ENCODE measurements around the gene LRRC27. TPM values are rescaled to one million over a fixed set of nuclear protein-coding genes. Genes with fewer than 3 reads are reported as not detected.
"Not testable (repeated sequence)": the region's sequence is repeated elsewhere in the genome, so short reads cannot be mapped to it uniquely, and the experiment has no call there.

The LRRC27 gene
- total and polyA plus RNA-seq, 7 experiments from 2014 or later: 1.8 to 10.8 (median 6.0) TPM

DNA sequence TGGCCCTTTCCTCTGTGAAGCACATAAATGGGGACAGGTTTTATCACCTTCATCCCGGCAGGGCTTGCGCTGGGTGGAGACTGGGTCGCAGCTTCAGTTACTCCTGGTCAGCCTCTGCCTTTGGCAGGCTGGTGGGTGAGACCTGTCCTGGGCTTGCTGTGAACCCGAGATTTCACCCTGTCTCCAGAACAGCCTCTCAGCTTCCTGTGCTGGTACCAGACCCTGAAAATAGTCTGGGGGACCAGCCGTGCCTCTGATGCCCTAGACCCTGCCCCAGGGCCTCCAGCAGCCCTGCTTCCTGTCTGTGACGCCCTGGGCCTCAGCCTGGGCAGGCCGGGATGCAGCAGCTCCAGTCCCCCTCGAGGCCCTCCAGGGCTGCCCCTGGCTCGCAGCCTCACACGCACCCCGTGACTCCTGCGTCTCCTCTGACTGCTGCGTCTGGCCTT is 51.8 kb downstream of the LRRC27 start:
- DNase-seq: no peak
- Histone ChIP-seq H3K36me3 (ENCODE audit: control insufficient read depth in 2 of 3, insufficient read depth in 3 of 3, low read length in 3 of 3) (no peaks in the 10 kb centered on the region), H3K27me3 (ENCODE audit: control insufficient read depth in 2 of 2, insufficient read depth in 2 of 2, low read length in 2 of 2) (no peaks in the 10 kb centered on the region), H3K4me3 (ENCODE audit: low read length) (no peak overlapping the region), H3K27ac (ENCODE audit: low read depth, low read length) (no peak overlapping the region), H3K9me3 (ENCODE audit: control insufficient read depth in 2 of 3, low read length in 3 of 3) (no peaks in the 10 kb centered on the region), H3K4me1 (ENCODE audit: control insufficient read depth in 2 of 2, insufficient read depth in 2 of 2, low read length in 2 of 2) (peaks cover 5 to 6% of the 10 kb centered on the region in 2 donors)
- H3K4me3 Mint-ChIP-seq: no peak overlapping the region
- CTCF ChIA-PET: no interaction called here
- intact Hi-C loops (cut with micrococcal nuclease): loop anchor here in 1 of 2 donors (2.0 kb wide), 1 partner anchor 255 kb away; no protein-coding TSS in a partner anchor
- peaks cover 0 to 7% (median 0%) of the 10 kb centered on the region in 11 donors for H3K9me3 Mint-ChIP-seq
- peaks cover 0 to 4% (median 0%) of the 10 kb centered on the region in 5 donors for H3K36me3 Mint-ChIP-seq
- H3K27me3 Mint-ChIP-seq: peaks cover 0 to 4% (median 0%) of the 10 kb centered on the region in 5 donors
- peak overlapping the region in 3 of 9 donors; percentile 28 to 56 (median 49) for H3K27ac Mint-ChIP-seq
- no peak for ATAC-seq
- POLR2A ChIA-PET: no interaction called here
- H3K4me1 Mint-ChIP-seq: peaks cover 6 to 24% (median 13%) of the 10 kb centered on the region in 7 donors

- Histone ChIP-seq H3K4me3 (ENCODE audit: low read length) (no peak overlapping the region), H3K4me1 (ENCODE audit: control insufficient read depth in 2 of 2, insufficient read depth in 2 of 2, low read length in 2 of 2) (peaks cover 5 to 6% of the 10 kb centered on the region in 2 donors), H3K27ac (ENCODE audit: low read depth, low read length) (no peak overlapping the region), H3K9me3 (ENCODE audit: control insufficient read depth in 2 of 3, low read length in 3 of 3) (no peaks in the 10 kb centered on the region), H3K27me3 (ENCODE audit: control insufficient read depth in 2 of 2, insufficient read depth in 2 of 2, low read length in 2 of 2) (no peaks in the 10 kb centered on the region), H3K36me3 (ENCODE audit: control insufficient read depth in 2 of 3, insufficient read depth in 3 of 3, low read length in 3 of 3) (no peaks in the 10 kb centered on the region)
- Mint-ChIP-seq H3K4me1 (peaks cover 6 to 24% (median 13%) of the 10 kb centered on the region in 7 donors), H3K9me3 (peaks cover 0 to 4% (median 0%) of the 10 kb centered on the region in 11 donors), H3K4me3 (no peak overlapping the region), H3K27ac (peak overlapping the region in 6 of 9 donors; percentile 10 to 86 (median 36)), H3K27me3 (no peaks in the 10 kb centered on the region), H3K36me3 (no peaks in the 10 kb centered on the region)
- ATAC-seq (no peak), DNase-seq (no peak)
- intact Hi-C loops (cut with micrococcal nuclease): loop anchor here in 1 of 2 donors (5.0 kb wide), 1 partner anchor 252 kb away; no protein-coding TSS in a partner anchor
- ChIA-PET CTCF (interaction anchor here (0.7 to 1.8 kb wide), 2 partner anchors 62 to 74 kb away, joined by 3 to 6 read pairs; no protein-coding TSS in a partner anchor), POLR2A (interaction anchor here (1.3 kb wide), 1 partner anchor 62 kb away, joined by 5 read pairs; no protein-coding TSS in a partner anchor)
Observed at GRCh38 chr10:132384618-132385388, 52.8 kb downstream of the LRRC27 start.

DNA sequence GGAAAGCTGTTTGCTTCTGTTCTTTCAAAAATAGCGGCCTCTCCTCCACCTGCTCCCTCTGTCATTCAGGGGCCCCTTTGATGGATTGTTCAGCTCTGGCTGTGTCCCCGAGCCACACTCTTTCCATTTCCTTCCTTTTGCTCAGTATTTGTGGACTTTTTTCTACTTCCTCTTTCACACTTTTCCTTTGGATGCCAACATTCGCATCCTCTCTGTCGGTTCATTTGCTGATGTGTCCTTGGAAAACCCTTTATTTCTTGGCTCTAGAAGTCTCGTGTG is 53.3 kb downstream of the LRRC27 start:
- Histone ChIP-seq H3K27me3 (ENCODE audit: control insufficient read depth in 2 of 2, insufficient read depth in 2 of 2, low read length in 2 of 2) (no peaks in the 10 kb centered on the region), H3K27ac (ENCODE audit: low read depth, low read length) (no peak overlapping the region), H3K4me3 (ENCODE audit: low read length) (no peak overlapping the region), H3K36me3 (ENCODE audit: control insufficient read depth in 2 of 3, insufficient read depth in 3 of 3, low read length in 3 of 3) (no peaks in the 10 kb centered on the region), H3K9me3 (ENCODE audit: control insufficient read depth in 2 of 3, low read length in 3 of 3) (no peaks in the 10 kb centered on the region), H3K4me1 (ENCODE audit: control insufficient read depth in 2 of 2, insufficient read depth in 2 of 2, low read length in 2 of 2) (peaks cover 5 to 6% of the 10 kb centered on the region in 2 donors)
- intact Hi-C loops (cut with micrococcal nuclease): loop anchor here in 1 of 2 donors (5.0 kb wide), 1 partner anchor 252 kb away; no protein-coding TSS in a partner anchor
- H3K27me3 Mint-ChIP-seq: no peaks in the 10 kb centered on the region
- ATAC-seq (no peak), DNase-seq (no peak)
- no peak overlapping the region for H3K4me3 Mint-ChIP-seq
- peaks cover 6 to 24% (median 13%) of the 10 kb centered on the region in 7 donors for H3K4me1 Mint-ChIP-seq
- ChIA-PET CTCF (interaction anchor here (0.7 to 1.8 kb wide), 3 partner anchors 62 to 74 kb away, joined by 3 to 6 read pairs (median 6); no protein-coding TSS in a partner anchor), POLR2A (interaction anchor here (1.3 kb wide), 1 partner anchor 61 kb away, joined by 5 read pairs; no protein-coding TSS in a partner anchor)
- H3K36me3 Mint-ChIP-seq: no peaks in the 10 kb centered on the region
- H3K9me3 Mint-ChIP-seq: peaks cover 0 to 4% (median 0%) of the 10 kb centered on the region in 11 donors
- peak overlapping the region in 7 of 9 donors; percentile 7 to 86 (median 32) for H3K27ac Mint-ChIP-seq

DNA sequence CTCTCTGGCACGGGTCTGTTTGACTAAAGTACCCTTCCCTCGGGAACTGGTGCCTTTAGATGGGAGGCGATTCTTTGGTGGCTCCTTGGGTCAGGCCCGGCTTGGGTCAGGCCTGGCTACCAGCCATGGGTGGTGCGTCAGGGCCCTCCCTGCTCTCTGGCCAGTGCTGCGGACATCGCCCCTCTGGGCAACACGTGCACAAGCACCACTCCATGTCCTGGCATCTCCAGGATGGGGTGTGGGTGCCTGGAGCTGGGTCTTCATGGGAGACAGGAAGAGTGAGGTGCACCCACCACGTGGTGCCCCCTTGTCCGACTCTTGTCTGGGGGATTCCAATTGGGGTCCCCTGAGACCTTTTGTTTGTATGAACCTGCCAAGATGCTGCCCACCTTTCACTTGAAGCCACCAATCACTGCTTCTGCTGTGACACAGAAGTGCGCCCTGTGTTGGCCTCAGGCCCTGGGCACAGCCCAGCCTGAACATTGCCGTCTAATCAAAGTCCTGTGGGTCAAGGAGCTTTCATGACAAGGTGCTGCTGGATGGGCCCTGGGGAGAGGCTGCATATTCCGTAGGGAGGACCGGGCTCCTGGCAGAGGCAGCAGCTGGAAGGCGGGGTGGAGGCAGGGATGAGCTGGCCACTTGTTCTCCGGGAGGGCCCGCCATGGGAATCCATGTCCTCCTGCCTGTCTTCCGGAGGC is 53.9 kb downstream of the LRRC27 start:
- CTCF ChIA-PET: interaction anchor here (1.6 to 1.8 kb wide), 2 partner anchors 61 to 69 kb away, joined by 6 read pairs; no protein-coding TSS in a partner anchor
- Histone ChIP-seq H3K36me3 (ENCODE audit: control insufficient read depth in 2 of 3, insufficient read depth in 3 of 3, low read length in 3 of 3) (no peaks in the 10 kb centered on the region), H3K4me3 (ENCODE audit: low read length) (no peak overlapping the region), H3K4me1 (ENCODE audit: control insufficient read depth in 2 of 2, insufficient read depth in 2 of 2, low read length in 2 of 2) (peaks cover 5 to 6% of the 10 kb centered on the region in 2 donors), H3K27ac (ENCODE audit: low read depth, low read length) (no peak overlapping the region), H3K9me3 (ENCODE audit: control insufficient read depth in 2 of 3, low read length in 3 of 3) (no peaks in the 10 kb centered on the region), H3K27me3 (ENCODE audit: control insufficient read depth in 2 of 2, insufficient read depth in 2 of 2, low read length in 2 of 2) (no peaks in the 10 kb centered on the region)
- Mint-ChIP-seq H3K4me3 (peak overlapping the region in 1 of 10 donors; percentile 6), H3K27me3 (no peaks in the 10 kb centered on the region), H3K27ac (peak overlapping the region in 7 of 9 donors; percentile 7 to 82 (median 57)), H3K4me1 (peaks cover 6 to 24% (median 13%) of the 10 kb centered on the region in 7 donors), H3K36me3 (no peaks in the 10 kb centered on the region), H3K9me3 (peaks cover 0 to 4% (median 0%) of the 10 kb centered on the region in 11 donors)
- ATAC-seq: no peak
- DNase-seq: no peak
- POLR2A ChIA-PET: interaction anchor here (1.3 kb wide), 1 partner anchor 61 kb away, joined by 5 read pairs; no protein-coding TSS in a partner anchor
- intact Hi-C loops (cut with micrococcal nuclease): loop anchor here in 1 of 2 donors (5.0 kb wide), 1 partner anchor 251 kb away; no protein-coding TSS in a partner anchor

- H3K36me3 Mint-ChIP-seq: no peaks in the 10 kb centered on the region
- no peak overlapping the region for H3K27ac ChIP-seq (ENCODE audit: low read depth, low read length)
- peak overlapping the region in 2 of 9 donors; percentile 57 to 70 for H3K27ac Mint-ChIP-seq
- H3K4me1 Mint-ChIP-seq: peaks cover 6 to 23% (median 12%) of the 10 kb centered on the region in 7 donors
- no peaks in the 10 kb centered on the region for H3K9me3 ChIP-seq (ENCODE audit: control insufficient read depth in 2 of 3, low read length in 3 of 3)
- peaks cover 0 to 4% (median 0%) of the 10 kb centered on the region in 11 donors for H3K9me3 Mint-ChIP-seq
- no peaks in the 10 kb centered on the region for H3K27me3 Mint-ChIP-seq
- ChIA-PET POLR2A (no interaction called here), CTCF (interaction anchor here (1.6 to 1.8 kb wide), 2 partner anchors 61 to 68 kb away, joined by 6 read pairs; no protein-coding TSS in a partner anchor)
- H3K27me3 ChIP-seq (ENCODE audit: control insufficient read depth in 2 of 2, insufficient read depth in 2 of 2, low read length in 2 of 2): no peaks in the 10 kb centered on the region
- no peak overlapping the region for H3K4me3 ChIP-seq (ENCODE audit: low read length)
- H3K4me3 Mint-ChIP-seq: peak overlapping the region in 1 of 10 donors; percentile 31
- H3K4me1 ChIP-seq (ENCODE audit: control insufficient read depth in 2 of 2, insufficient read depth in 2 of 2, low read length in 2 of 2): peaks cover 5 to 6% of the 10 kb centered on the region in 2 donors
- no peaks in the 10 kb centered on the region for H3K36me3 ChIP-seq (ENCODE audit: control insufficient read depth in 2 of 3, insufficient read depth in 3 of 3, low read length in 3 of 3)
- intact Hi-C loops (cut with micrococcal nuclease): loop anchor here in 1 of 2 donors (5.0 kb wide), 1 partner anchor 251 kb away; no protein-coding TSS in a partner anchor
- DNase-seq: no peak
- ATAC-seq: no peak
Observed at GRCh38 chr10:132386419-132386831, 54.4 kb downstream of the LRRC27 start.

DNA sequence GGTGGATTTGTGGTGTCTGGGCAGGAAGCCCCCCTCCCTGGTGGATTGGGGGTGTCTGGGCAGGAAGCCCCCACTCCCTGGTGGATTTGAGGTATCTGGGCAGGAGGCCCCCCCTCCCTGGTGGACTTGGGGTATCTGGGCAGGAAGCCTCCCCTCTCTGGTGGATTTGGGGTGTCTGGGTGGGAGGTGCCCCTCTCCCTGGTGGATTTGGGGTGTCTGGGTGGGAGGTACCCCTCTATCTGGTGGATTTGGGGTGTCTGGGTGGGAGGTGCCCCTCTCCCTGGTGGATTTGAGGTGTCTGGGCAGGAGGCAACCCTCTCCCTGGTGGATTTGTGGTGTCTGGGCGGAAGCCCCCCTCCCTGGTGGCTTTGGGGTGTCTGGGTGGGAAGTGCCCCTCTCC is 54.9 kb downstream of the LRRC27 start:
- H3K27me3 Mint-ChIP-seq; H3K27ac ChIP-seq (ENCODE audit: low read depth, low read length); ATAC-seq; H3K27me3 ChIP-seq (ENCODE audit: control insufficient read depth in 2 of 2, insufficient read depth in 2 of 2, low read length in 2 of 2); H3K9me3 ChIP-seq (ENCODE audit: control insufficient read depth in 2 of 3, low read length in 3 of 3); DNase-seq; H3K9me3 Mint-ChIP-seq; H3K36me3 ChIP-seq (ENCODE audit: control insufficient read depth in 2 of 3, insufficient read depth in 3 of 3, low read length in 3 of 3); H3K36me3 Mint-ChIP-seq; H3K4me3 ChIP-seq (ENCODE audit: low read length); H3K4me1 ChIP-seq (ENCODE audit: control insufficient read depth in 2 of 2, insufficient read depth in 2 of 2, low read length in 2 of 2): not testable (repeated sequence)
- ChIA-PET CTCF (interaction anchor here (0.7 to 1.8 kb wide), 3 partner anchors 60 to 68 kb away, joined by 6 to 12 read pairs (median 6); no protein-coding TSS in a partner anchor), POLR2A (interaction anchor here (1.0 kb wide), 1 partner anchor 65 kb away, joined by 7 read pairs; no protein-coding TSS in a partner anchor)
- Mint-ChIP-seq H3K4me1 (peaks cover 6 to 22% (median 9%) of the 10 kb centered on the region in 7 donors), H3K27ac (peak overlapping the region in 3 of 9 donors; percentile 21 to 70 (median 33)), H3K4me3 (peak overlapping the region in 1 of 10 donors; percentile 76)
- intact Hi-C loops (cut with micrococcal nuclease): loop anchor here in 1 of 2 donors (5.0 kb wide), 1 partner anchor 250 kb away; no protein-coding TSS in a partner anchor
